Activated B cell treated with CpG ODN at 0.5 μM for 24 hours (primary cell): ENCODE data around the gene CD80. TPM values are rescaled to one million over a fixed set of nuclear protein-coding genes. Genes with fewer than 3 reads are reported as not detected.
"Not testable (repeated sequence)": the region's sequence is repeated elsewhere in the genome, so short reads cannot be mapped to it uniquely, and the experiment has no call there.

Experiments
- ATAC-seq: fragments of 200-7000 bp; cut with Tn5 transposase; one replicate; pipeline ENCODE4 v1.10.0; 2021; ENCODE audit warnings: low read depth, mild to moderate bottlenecking, moderate library complexity
- CTCF ChIA-PET: fragments of 350-600 bp; sonication (Branson Sonifier 250); formaldehyde crosslinking; loops from one replicate; lab custom pipeline; 2021; ENCODE audit warnings: antibody characterized with exemption; lab: Charles Lee
- POLR2A ChIA-PET: fragments of 350-600 bp; sonication (Branson Sonifier 250); formaldehyde crosslinking; loops from one replicate; lab custom pipeline; 2021; ENCODE audit warnings: antibody characterized with exemption; lab: Charles Lee
- DNase-seq: peaks from one replicate; pipeline ENCODE4 v3.0.0; 2022
- H3K27ac Mint-ChIP-seq: one replicate; pipeline ENCODE4 v1.8.0; 2020; ENCODE audit warnings: mixed read lengths
- H3K27me3 Mint-ChIP-seq: one replicate; pipeline ENCODE4 v1.8.0; 2021; ENCODE audit warnings: mixed read lengths
- H3K36me3 Mint-ChIP-seq: one replicate; pipeline ENCODE4 v1.8.0; 2021; ENCODE audit warnings: low read depth, mixed read lengths
- H3K4me1 Mint-ChIP-seq: one replicate; pipeline ENCODE4 v1.8.0; 2021; ENCODE audit warnings: mixed read lengths
- H3K4me3 Mint-ChIP-seq: one replicate; pipeline ENCODE4 v1.8.0; 2020; ENCODE audit warnings: mild to moderate bottlenecking, mixed read lengths
- H3K9me3 Mint-ChIP-seq: one replicate; pipeline ENCODE4 v1.8.0; 2020; ENCODE audit warnings: mixed read lengths
- intact Hi-C: fragments of 100-400 bp; cut with micrococcal nuclease; formaldehyde crosslinking; loops from one replicate; pipeline ENCODE4 v1.15.1; 2024
- total RNA-seq: library from RNA; stranded (reverse); gene quantifications from 2 replicates; pipeline ENCODE4 v1.2.3, GENCODE V29; 2022
- TF ChIP-seq, protein P1 (sequence below): fragments of 200-600 bp; IDR thresholded peaks from one replicate; pipeline ENCODE4 v1.8.0; 2022; ENCODE audit warnings: antibody characterized with exemption, mild to moderate bottlenecking

CD80 gene
- total RNA-seq, 1 donor from 2014 or later, result 88.1 TPM

DNA sequence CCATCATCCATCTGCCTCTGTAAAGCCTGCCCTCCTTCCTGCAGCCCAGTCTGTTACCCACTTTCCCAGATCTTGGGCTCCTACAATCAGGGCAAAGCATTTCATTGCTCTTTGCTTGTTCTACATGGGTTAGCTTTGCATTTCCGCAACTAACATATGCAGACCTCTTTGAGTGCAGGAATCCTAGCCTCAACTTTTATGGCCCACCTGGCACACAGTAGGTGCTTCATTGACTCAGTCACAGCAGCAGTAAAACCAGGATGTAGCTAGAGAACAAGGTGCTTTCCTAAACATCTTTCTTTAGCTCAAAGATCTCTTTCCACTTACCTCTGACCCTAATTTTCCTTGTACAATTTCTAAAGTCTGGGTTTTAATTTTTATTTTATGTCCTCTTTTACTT lies 3.5 kb downstream of the CD80 start:
- Mint-ChIP-seq H3K36me3 (peaks cover 71% of the 10 kb centered on the region), H3K27me3 (no peaks in the 10 kb centered on the region), H3K27ac (peak overlapping the region; percentile 88), H3K9me3 (no peaks in the 10 kb centered on the region), H3K4me1 (peaks cover 90% of the 10 kb centered on the region), H3K4me3 (peak overlapping the region; percentile 90)
- ChIA-PET POLR2A (interaction anchor here (0.6 to 2.3 kb wide), 12 partner anchors 15 to 539 kb away, joined by 3 to 16 read pairs (median 4); partner anchors contain the start of genes COX17, GSK3B, POGLUT1 and TIMMDC1), CTCF (interaction anchor here (0.9 to 1.7 kb wide), 3 partner anchors 25 to 125 kb away, joined by 4 to 6 read pairs (median 4); no protein-coding TSS in a partner anchor)
- ATAC-seq (no peak), DNase-seq (no peak)
- TF ChIP-seq, protein P1, sequence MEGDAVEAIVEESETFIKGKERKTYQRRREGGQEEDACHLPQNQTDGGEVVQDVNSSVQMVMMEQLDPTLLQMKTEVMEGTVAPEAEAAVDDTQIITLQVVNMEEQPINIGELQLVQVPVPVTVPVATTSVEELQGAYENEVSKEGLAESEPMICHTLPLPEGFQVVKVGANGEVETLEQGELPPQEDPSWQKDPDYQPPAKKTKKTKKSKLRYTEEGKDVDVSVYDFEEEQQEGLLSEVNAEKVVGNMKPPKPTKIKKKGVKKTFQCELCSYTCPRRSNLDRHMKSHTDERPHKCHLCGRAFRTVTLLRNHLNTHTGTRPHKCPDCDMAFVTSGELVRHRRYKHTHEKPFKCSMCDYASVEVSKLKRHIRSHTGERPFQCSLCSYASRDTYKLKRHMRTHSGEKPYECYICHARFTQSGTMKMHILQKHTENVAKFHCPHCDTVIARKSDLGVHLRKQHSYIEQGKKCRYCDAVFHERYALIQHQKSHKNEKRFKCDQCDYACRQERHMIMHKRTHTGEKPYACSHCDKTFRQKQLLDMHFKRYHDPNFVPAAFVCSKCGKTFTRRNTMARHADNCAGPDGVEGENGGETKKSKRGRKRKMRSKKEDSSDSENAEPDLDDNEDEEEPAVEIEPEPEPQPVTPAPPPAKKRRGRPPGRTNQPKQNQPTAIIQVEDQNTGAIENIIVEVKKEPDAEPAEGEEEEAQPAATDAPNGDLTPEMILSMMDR, result no peak
- intact Hi-C loops, result no loop called here

- POLR2A ChIA-PET, result interaction anchor here (0.6 to 2.3 kb wide), 14 partner anchors 14 to 539 kb away, joined by 3 to 16 read pairs (median 3); partner anchors contain the start of genes COX17, GSK3B, POGLUT1 and TIMMDC1
These were observed 4.1 kb downstream of the CD80 start for GRCh38 chr3:119555309-119555735.

GRCh38 chr3:119553823-119554415 lies 5.5 kb downstream of the CD80 start:
- peaks cover 91% of the 10 kb centered on the region for H3K4me1 Mint-ChIP-seq
- TF ChIP-seq, protein P1, result no peak
- intact Hi-C loops, result no loop called here
- peak overlapping the region; percentile 88 for H3K27ac Mint-ChIP-seq
- ATAC-seq (no peak), DNase-seq (no peak)
- peaks cover 79% of the 10 kb centered on the region for H3K36me3 Mint-ChIP-seq
- peak overlapping the region; percentile 90 for H3K4me3 Mint-ChIP-seq
- no peaks in the 10 kb centered on the region for H3K9me3 Mint-ChIP-seq
- CTCF ChIA-PET, result interaction anchor here (0.9 kb wide), 2 partner anchors 14 to 128 kb away, joined by 3 read pairs; no protein-coding TSS in a partner anchor
- no peaks in the 10 kb centered on the region for H3K27me3 Mint-ChIP-seq
- POLR2A ChIA-PET, result interaction anchor here (1.0 to 3.1 kb wide), 5 partner anchors 9 to 123 kb away, joined by 3 to 15 read pairs (median 9); partner anchors contain the start of gene COX17

More at GRCh38 chr3:119555309-119555735, 4.1 kb downstream of the CD80 start:
- H3K4me1 Mint-ChIP-seq, result peaks cover 91% of the 10 kb centered on the region
- intact Hi-C loops, result no loop called here
- ATAC-seq (peak; percentile 41), DNase-seq (peak; percentile 30)
- peaks cover 77% of the 10 kb centered on the region for H3K36me3 Mint-ChIP-seq
- peak overlapping the region; percentile 88 for H3K27ac Mint-ChIP-seq
- no peaks in the 10 kb centered on the region for H3K9me3 Mint-ChIP-seq
- no peaks in the 10 kb centered on the region for H3K27me3 Mint-ChIP-seq
- CTCF ChIA-PET, result interaction anchor here (1.6 to 1.7 kb wide), 2 partner anchors 25 to 126 kb away, joined by 4 to 6 read pairs; no protein-coding TSS in a partner anchor
- TF ChIP-seq, protein P1, result no peak
- H3K4me3 Mint-ChIP-seq, result peak overlapping the region; percentile 90

DNA sequence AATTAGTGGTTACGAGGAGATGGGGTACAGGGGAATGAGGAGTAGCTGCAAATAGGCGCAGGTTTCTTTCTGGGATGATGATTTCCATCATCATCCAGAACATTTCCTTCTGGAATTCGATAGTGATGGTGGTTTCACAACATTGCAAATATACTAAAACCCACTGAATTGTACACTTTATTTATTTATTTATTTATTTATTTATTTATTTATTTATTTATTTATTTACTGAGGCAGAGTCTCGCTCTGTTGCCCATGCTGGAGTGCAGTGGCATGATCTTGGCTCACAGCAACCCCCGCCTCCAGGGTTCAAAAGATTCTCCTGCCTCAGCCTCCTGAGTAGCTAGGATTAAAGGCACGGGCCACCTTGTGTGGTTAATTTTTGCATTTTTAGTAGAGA lies 6.5 kb downstream of the CD80 start:
- H3K27ac Mint-ChIP-seq, H3K27me3 Mint-ChIP-seq, ATAC-seq, H3K9me3 Mint-ChIP-seq, DNase-seq, intact Hi-C loops, CTCF ChIA-PET: not testable (repeated sequence)
- Mint-ChIP-seq H3K4me1 (peaks cover 90% of the 10 kb centered on the region), H3K36me3 (peaks cover 76% of the 10 kb centered on the region), H3K4me3 (peak overlapping the region; percentile 90)
- POLR2A ChIA-PET, result interaction anchor here (0.9 to 3.1 kb wide), 7 partner anchors 9 to 122 kb away, joined by 3 to 9 read pairs (median 4); no protein-coding TSS in a partner anchor

GRCh38 chr3:119551598-119551997 lies 7.8 kb downstream of the CD80 start:
- DNase-seq (no peak), ATAC-seq (peak; percentile 11)
- Mint-ChIP-seq H3K9me3 (no peaks in the 10 kb centered on the region), H3K36me3 (peaks cover 74% of the 10 kb centered on the region), H3K27me3 (no peaks in the 10 kb centered on the region), H3K4me1 (peaks cover 88% of the 10 kb centered on the region), H3K4me3 (peak overlapping the region; percentile 41), H3K27ac (peak overlapping the region; percentile 80)
- TF ChIP-seq, protein P1, result no peak
- intact Hi-C loops, result no loop called here
- ChIA-PET POLR2A (interaction anchor here (0.6 to 3.1 kb wide), 6 partner anchors 10 to 125 kb away, joined by 3 to 9 read pairs (median 4); no protein-coding TSS in a partner anchor), CTCF (no interaction called here)
